IMR-90 (cell line): ENCODE results near the gene TMEM176B.

ENCODE experiments used
- BHLHE40 ChIP-seq: fragments of 150-350 bp; IDR thresholded peaks from 2 replicates; pipeline ENCODE4 v1.6.1; 2016; ENCODE audit warnings: mild to moderate bottlenecking, low read depth, low read length
- CEBPB ChIP-seq: IDR thresholded peaks from 2 replicates; pipeline ENCODE4 v1.6.1; 2012; ENCODE audit warnings: low read depth, low read length, improper control_type of control experiment
- CHD1 ChIP-seq: IDR thresholded peaks from 2 replicates; pipeline ENCODE4 v1.6.1; 2012; ENCODE audit warnings: low read depth, low read length, improper control_type of control experiment
- CTCF ChIP-seq: conservative IDR thresholded peaks from 2 replicates; pipeline ENCODE4 v1.5.1; 2012; ENCODE audit warnings: mild to moderate bottlenecking, low read depth, low read length, improper control_type of control experiment
- ELK1 ChIP-seq: fragments of 150-350 bp; IDR thresholded peaks from 2 replicates; pipeline ENCODE4 v1.6.1; 2016; ENCODE audit warnings: low read depth, mild to moderate bottlenecking, low read length, moderate library complexity, borderline replicate concordance
- FOS ChIP-seq: fragments of 150-350 bp; IDR thresholded peaks from 2 replicates; pipeline ENCODE4 v1.6.1; 2016; ENCODE audit warnings: low read depth, low read length
- MAFK ChIP-seq: IDR thresholded peaks from 2 replicates; pipeline ENCODE4 v1.6.1; 2012; ENCODE audit warnings: low read depth, low read length, improper control_type of control experiment
- MAZ ChIP-seq: IDR thresholded peaks from 2 replicates; pipeline ENCODE4 v1.6.1; 2012; ENCODE audit warnings: low read depth, mild to moderate bottlenecking, low read length, improper control_type of control experiment, moderate library complexity, borderline replicate concordance
- POLR2A ChIP-seq: IDR thresholded peaks from 2 replicates; pipeline ENCODE4 v1.6.1; 2012; ENCODE audit warnings: mild to moderate bottlenecking, low read depth, low read length
- RAD21 ChIP-seq: IDR thresholded peaks from 2 replicates; pipeline ENCODE4 v1.6.1; 2012; ENCODE audit warnings: low read length, improper control_type of control experiment
- RCOR1 ChIP-seq: IDR thresholded peaks from 2 replicates; pipeline ENCODE4 v1.6.1; 2012; ENCODE audit warnings: mild to moderate bottlenecking, low read length, improper control_type of control experiment; ENCODE audit not compliant: insufficient replicate concordance
- RFX5 ChIP-seq: IDR thresholded peaks from 2 replicates; pipeline ENCODE4 v1.8.0; 2012; ENCODE audit warnings: low read depth, mild to moderate bottlenecking, low read length, moderate library complexity
- USF2 ChIP-seq: fragments of 150-350 bp; IDR thresholded peaks from 2 replicates; pipeline ENCODE4 v1.6.1; 2017; ENCODE audit warnings: mild to moderate bottlenecking, antibody characterized with exemption, low read length, low read depth

GRCh38 chr7:150745876-150746275, 54.3 kb downstream of the TMEM176B start:
- TF ChIP-seq CTCF (no peak), FOS (no peak), BHLHE40 (no peak), RAD21 (no peak), MAZ (no peak), POLR2A (no peak), USF2 (no peak), ELK1 (no peak), RCOR1 (no peak), CHD1 (no peak), MAFK (no peak), CEBPB (no peak), RFX5 (no peak)
